ENCODE data around the gene RPA3.

- TF ChIP-seq ZNF274 (IDR thresholded peaks at IDR 0.05; ENCODE audit: low read depth, low read length) (no peak), SUZ12 (IDR thresholded peaks at IDR 0.05; ENCODE audit: extremely low read depth, insufficient read depth, insufficient read length) (no peak)
These were observed 20.2 kb upstream of the RPA3 start for GRCh38 chr7:7738622-7739021.
